Chondrocyte (in vitro differentiated cells): ENCODE measurements around the gene TESMIN. TPM values are rescaled to one million over a fixed set of nuclear protein-coding genes. Genes with fewer than 3 reads are reported as not detected.

Experiments used
- DNase-seq: peaks from one replicate; pipeline ENCODE4 v3.0.0; 2021; ENCODE audit warnings: mixed read lengths, low spot score
- H3K27ac Mint-ChIP-seq: one replicate; pipeline ENCODE4 v1.8.0; 2021; ENCODE audit warnings: mild to moderate bottlenecking, moderate library complexity, mixed read lengths; ENCODE audit not compliant: unreplicated experiment
- H3K27me3 Mint-ChIP-seq: 2 replicates; pipeline ENCODE4 v1.8.0; 2021; ENCODE audit warnings: low read depth, mixed read lengths
- H3K36me3 Mint-ChIP-seq: 2 replicates; pipeline ENCODE4 v1.8.0; 2021; ENCODE audit warnings: low read depth, mixed read lengths
- H3K4me1 Mint-ChIP-seq: 2 replicates; pipeline ENCODE4 v1.8.0; 2021; ENCODE audit warnings: low read depth, mild to moderate bottlenecking, mixed read lengths
- H3K4me3 Mint-ChIP-seq: one replicate; pipeline ENCODE4 v1.8.0; 2021; ENCODE audit warnings: mild to moderate bottlenecking, moderate library complexity, mixed read lengths; ENCODE audit not compliant: unreplicated experiment
- H3K9me3 Mint-ChIP-seq: 2 replicates; pipeline ENCODE4 v1.8.0; 2021; ENCODE audit warnings: low read depth, mixed read lengths
- total RNA-seq: library from RNA; stranded (reverse); gene quantifications from 3 replicates; pipeline ENCODE4 v1.2.1, GENCODE V29; 2021
- TF ChIP-seq, protein P1 (sequence below): fragments of 200-600 bp; sonication (generic); IDR thresholded peaks from 2 replicates; pipeline ENCODE4 v1.5.0; 2021; ENCODE audit warnings: antibody characterized with exemption, mild to moderate bottlenecking, moderate library complexity

The TESMIN gene
- total RNA-seq, 1 donor from 2014 or later, result 0.37 TPM

DNA sequence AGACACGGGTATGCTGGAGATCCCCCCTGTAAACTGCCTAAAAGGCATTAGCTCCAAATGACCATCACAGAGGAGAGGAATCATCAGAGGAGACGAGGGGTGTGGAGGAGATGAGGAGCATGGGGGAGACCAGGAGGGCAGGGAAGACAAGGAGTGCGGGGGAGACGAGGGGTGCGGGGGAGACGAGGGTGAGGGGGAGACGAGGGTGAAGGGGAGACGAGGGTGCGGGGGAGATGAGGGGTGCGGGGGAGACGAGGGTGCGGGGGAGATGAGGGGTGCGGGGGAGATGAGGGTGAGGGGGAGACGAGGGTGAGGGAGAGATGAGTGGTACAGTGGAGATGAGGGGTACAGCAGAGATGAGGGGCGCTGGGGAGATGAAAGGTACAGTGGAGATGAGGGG, 84.5 kb downstream of the TESMIN start:
- Mint-ChIP-seq H3K9me3 (peaks cover 3% of the 10 kb centered on the region), H3K27me3 (peaks cover 52% of the 10 kb centered on the region), H3K4me1 (no peaks in the 10 kb centered on the region), H3K36me3 (peaks cover 4% of the 10 kb centered on the region), H3K27ac (no peak overlapping the region), H3K4me3 (no peak overlapping the region)
- DNase-seq, result peak; percentile 75
- TF ChIP-seq, protein P1, sequence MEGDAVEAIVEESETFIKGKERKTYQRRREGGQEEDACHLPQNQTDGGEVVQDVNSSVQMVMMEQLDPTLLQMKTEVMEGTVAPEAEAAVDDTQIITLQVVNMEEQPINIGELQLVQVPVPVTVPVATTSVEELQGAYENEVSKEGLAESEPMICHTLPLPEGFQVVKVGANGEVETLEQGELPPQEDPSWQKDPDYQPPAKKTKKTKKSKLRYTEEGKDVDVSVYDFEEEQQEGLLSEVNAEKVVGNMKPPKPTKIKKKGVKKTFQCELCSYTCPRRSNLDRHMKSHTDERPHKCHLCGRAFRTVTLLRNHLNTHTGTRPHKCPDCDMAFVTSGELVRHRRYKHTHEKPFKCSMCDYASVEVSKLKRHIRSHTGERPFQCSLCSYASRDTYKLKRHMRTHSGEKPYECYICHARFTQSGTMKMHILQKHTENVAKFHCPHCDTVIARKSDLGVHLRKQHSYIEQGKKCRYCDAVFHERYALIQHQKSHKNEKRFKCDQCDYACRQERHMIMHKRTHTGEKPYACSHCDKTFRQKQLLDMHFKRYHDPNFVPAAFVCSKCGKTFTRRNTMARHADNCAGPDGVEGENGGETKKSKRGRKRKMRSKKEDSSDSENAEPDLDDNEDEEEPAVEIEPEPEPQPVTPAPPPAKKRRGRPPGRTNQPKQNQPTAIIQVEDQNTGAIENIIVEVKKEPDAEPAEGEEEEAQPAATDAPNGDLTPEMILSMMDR, result no peak

DNA sequence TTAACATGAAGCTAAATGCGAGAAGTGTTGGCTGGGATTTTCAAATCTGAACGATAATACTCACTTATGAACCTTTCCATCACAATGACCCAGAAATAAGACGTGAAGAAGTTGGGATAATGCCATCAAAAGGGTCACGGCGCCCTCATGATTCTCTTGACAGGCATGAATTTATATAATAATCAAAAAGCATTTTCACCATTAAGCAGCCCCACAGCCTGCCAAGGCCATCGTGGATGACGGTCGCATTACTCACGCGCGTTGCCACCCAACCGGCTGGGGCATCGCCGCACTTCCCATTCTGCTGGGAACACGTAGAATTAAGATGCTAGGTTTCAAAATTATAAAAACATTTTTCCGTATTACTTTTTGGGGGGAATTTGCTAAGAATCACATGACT, 85.9 kb downstream of the TESMIN start:
- no peak overlapping the region for H3K4me3 Mint-ChIP-seq
- TF ChIP-seq, protein P1, result no peak
- no peaks in the 10 kb centered on the region for H3K4me1 Mint-ChIP-seq
- no peaks in the 10 kb centered on the region for H3K9me3 Mint-ChIP-seq
- peaks cover 4% of the 10 kb centered on the region for H3K36me3 Mint-ChIP-seq
- peak; percentile 63 for DNase-seq
- H3K27ac Mint-ChIP-seq, result no peak overlapping the region
- H3K27me3 Mint-ChIP-seq, result peaks cover 51% of the 10 kb centered on the region

DNA sequence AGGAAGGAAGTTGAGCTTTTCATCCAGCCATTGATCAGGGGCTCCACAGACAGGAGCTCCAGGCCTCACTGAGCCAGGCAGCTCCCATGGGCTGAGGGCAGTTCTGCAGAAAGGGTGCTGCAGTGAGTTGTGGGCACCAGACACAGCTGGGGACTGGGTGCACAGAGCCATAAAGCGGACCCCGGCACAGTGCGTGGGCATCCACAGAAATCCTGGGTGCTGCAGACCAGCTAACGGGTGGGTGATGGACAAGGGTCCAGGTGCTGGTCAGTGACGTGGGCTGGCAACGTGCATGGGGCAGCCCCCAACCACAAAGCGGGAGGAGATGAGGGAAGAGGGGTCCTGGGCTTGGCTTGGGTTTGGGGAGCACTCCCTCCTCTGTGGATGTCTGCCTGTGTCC, 86.4 kb downstream of the TESMIN start:
- peak; percentile 58 for DNase-seq
- TF ChIP-seq, protein P1, result no peak
- H3K9me3 Mint-ChIP-seq, result no peaks in the 10 kb centered on the region
- no peak overlapping the region for H3K27ac Mint-ChIP-seq
- H3K4me3 Mint-ChIP-seq, result no peak overlapping the region
- peaks cover 4% of the 10 kb centered on the region for H3K36me3 Mint-ChIP-seq
- no peaks in the 10 kb centered on the region for H3K4me1 Mint-ChIP-seq
- H3K27me3 Mint-ChIP-seq, result peaks cover 54% of the 10 kb centered on the region

DNA sequence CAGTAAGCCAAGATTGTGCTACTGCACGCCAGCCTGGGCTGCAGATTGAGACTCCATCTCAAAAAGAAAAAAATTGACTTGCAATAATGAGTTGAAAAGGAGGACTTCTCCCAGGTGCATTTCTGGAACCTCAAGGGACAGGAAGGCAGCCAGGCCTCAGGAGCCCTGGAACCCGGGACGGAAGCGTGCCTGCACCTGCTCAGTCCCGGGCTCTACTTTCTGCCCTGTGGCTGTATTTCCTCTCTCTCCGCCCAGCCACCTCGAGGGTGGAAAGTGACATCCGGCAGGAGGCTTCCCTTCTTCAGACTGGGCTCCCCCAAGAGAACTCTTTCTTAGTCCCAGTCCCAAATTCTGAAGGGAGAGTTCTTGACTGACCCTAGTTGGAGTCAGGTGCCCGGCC, 87.2 kb downstream of the TESMIN start:
- peaks cover 4% of the 10 kb centered on the region for H3K36me3 Mint-ChIP-seq
- H3K9me3 Mint-ChIP-seq, result no peaks in the 10 kb centered on the region
- peaks cover 5% of the 10 kb centered on the region for H3K4me1 Mint-ChIP-seq
- no peak overlapping the region for H3K27ac Mint-ChIP-seq
- H3K4me3 Mint-ChIP-seq, result no peak overlapping the region
- TF ChIP-seq, protein P1, result no peak
- no peak for DNase-seq
- H3K27me3 Mint-ChIP-seq, result peaks cover 53% of the 10 kb centered on the region

DNA sequence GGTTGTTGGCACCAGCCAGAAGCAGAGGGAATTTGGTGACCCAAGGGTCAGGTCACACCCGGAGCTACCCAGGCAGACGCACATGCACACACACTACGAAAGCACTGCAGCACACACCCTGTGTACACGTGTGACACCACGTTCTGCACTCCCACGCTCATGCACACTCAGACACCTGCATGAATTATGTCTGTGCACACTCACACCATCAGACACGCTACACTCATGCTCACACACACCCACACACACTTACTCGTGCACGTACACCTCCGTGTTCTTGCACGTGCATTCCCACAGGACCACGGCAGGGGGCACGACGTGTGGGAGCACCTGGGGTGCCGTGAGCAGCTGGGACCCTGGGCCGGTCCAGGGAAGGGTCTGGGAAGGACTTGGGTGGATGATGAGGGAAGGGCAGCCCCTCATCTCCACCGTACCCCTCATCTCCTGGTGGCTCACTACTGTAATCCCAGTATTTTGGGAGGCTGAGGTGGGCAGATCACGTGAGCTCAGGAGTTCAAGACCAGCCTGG, 87.8 kb downstream of the TESMIN start:
- H3K4me3 Mint-ChIP-seq, result no peak overlapping the region

More for the DNA sequence above, 87.8 kb downstream of the TESMIN start:
- peaks cover 4% of the 10 kb centered on the region for H3K36me3 Mint-ChIP-seq
- H3K27ac Mint-ChIP-seq, result no peak overlapping the region
- no peaks in the 10 kb centered on the region for H3K9me3 Mint-ChIP-seq
- no peak for DNase-seq
- H3K4me1 Mint-ChIP-seq, result peaks cover 11% of the 10 kb centered on the region
- TF ChIP-seq, protein P1, result no peak
- peaks cover 50% of the 10 kb centered on the region for H3K27me3 Mint-ChIP-seq
